ENCODE results near the gene TNK2. TPM values are rescaled to one million over a fixed set of nuclear protein-coding genes. Genes with fewer than 3 reads are reported as not detected.
"Not testable (repeated sequence)": the region's sequence is repeated elsewhere in the genome, so short reads cannot be mapped to it uniquely, and the experiment has no call there.

Gene TNK2
- total RNA-seq: 122 and 123 TPM in 2 replicates

- Mint-ChIP-seq H3K27ac (peak within 1 kb of the TSS; percentile 97), H3K36me3 (ENCODE audit: low read depth) (peaks cover 37% of the 10 kb centered on the region), H3K4me1 (ENCODE audit: low read depth) (peaks cover 42% of the 10 kb centered on the region), H3K9me3 (no peaks in the 10 kb centered on the region), H3K4me3 (ENCODE audit: low read depth) (peak within 1 kb of the TSS; percentile 99), H3K27me3 (ENCODE audit: low read depth) (no peaks in the 10 kb centered on the region)
- DNase-seq (ENCODE audit: low spot score): peak; percentile 52
- intact Hi-C loops (cut with micrococcal nuclease): loop anchor here (1.0 to 5.0 kb wide), 6 partner anchors 7 to 466 kb away; partner anchors contain the start of genes ACAP2 and PPP1R2
These were observed at the start of gene TNK2 for GRCh38 chr3:195907934-195908693. Gene TNK2 (minus strand): TSS chr3:195908551. CDS start chr3:195888588, 19,963 bp downstream.

- Mint-ChIP-seq H3K36me3 (ENCODE audit: low read depth) (peaks cover 51% of the 10 kb centered on the region), H3K9me3 (peaks cover 8% of the 10 kb centered on the region), H3K27ac (peak overlapping the region; percentile 93), H3K27me3 (ENCODE audit: low read depth) (no peaks in the 10 kb centered on the region), H3K4me1 (ENCODE audit: low read depth) (peaks cover 44% of the 10 kb centered on the region), H3K4me3 (ENCODE audit: low read depth) (no peak overlapping the region)
- DNase-seq (ENCODE audit: low spot score): no peak
- intact Hi-C loops (cut with micrococcal nuclease): no loop called here
These were observed 48.2 kb upstream of the TNK2 start for GRCh38 chr3:195956577-195956976.

GRCh38 chr3:195955416-195955841 lies 47.1 kb upstream of the TNK2 start:
- peak overlapping the region; percentile 93 for H3K27ac Mint-ChIP-seq
- H3K9me3 Mint-ChIP-seq; H3K27me3 Mint-ChIP-seq (ENCODE audit: low read depth); intact Hi-C loops (cut with micrococcal nuclease): not testable (repeated sequence)
- H3K4me3 Mint-ChIP-seq (ENCODE audit: low read depth): peak overlapping the region; percentile 77
- H3K36me3 Mint-ChIP-seq (ENCODE audit: low read depth): peaks cover 48% of the 10 kb centered on the region
- peaks cover 42% of the 10 kb centered on the region for H3K4me1 Mint-ChIP-seq (ENCODE audit: low read depth)
- peak; percentile 27 for DNase-seq (ENCODE audit: low spot score)

DNA sequence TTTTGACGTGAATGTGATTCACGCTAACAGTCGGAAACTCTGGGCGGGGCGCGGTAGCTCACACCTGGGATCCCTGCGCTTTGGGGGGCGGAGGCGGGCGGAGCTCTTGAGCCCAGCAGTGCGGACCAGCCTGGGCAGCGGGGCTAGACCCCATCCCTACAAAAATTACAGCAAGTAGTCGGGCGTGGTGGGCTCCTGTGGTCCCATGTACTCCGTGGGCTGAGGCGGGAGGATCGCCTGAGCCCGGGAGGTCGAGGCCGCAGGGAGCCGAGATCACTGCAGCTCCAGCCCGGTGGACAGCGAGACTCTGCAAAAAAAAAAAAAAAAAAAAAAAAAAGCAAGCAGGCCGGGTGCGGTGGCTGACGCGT lies 46.4 kb upstream of the TNK2 start:
- Mint-ChIP-seq H3K27ac (peak overlapping the region; percentile 78), H3K4me3 (ENCODE audit: low read depth) (peak overlapping the region; percentile 72), H3K4me1 (ENCODE audit: low read depth) (peaks cover 44% of the 10 kb centered on the region), H3K36me3 (ENCODE audit: low read depth) (peaks cover 50% of the 10 kb centered on the region)
- not testable (repeated sequence) for H3K9me3 Mint-ChIP-seq; DNase-seq (ENCODE audit: low spot score); H3K27me3 Mint-ChIP-seq (ENCODE audit: low read depth)
- intact Hi-C loops (cut with micrococcal nuclease): loop anchor here (5.0 kb wide), 1 partner anchor 47 kb away; the partner anchor contains the start of gene TNK2

DNA sequence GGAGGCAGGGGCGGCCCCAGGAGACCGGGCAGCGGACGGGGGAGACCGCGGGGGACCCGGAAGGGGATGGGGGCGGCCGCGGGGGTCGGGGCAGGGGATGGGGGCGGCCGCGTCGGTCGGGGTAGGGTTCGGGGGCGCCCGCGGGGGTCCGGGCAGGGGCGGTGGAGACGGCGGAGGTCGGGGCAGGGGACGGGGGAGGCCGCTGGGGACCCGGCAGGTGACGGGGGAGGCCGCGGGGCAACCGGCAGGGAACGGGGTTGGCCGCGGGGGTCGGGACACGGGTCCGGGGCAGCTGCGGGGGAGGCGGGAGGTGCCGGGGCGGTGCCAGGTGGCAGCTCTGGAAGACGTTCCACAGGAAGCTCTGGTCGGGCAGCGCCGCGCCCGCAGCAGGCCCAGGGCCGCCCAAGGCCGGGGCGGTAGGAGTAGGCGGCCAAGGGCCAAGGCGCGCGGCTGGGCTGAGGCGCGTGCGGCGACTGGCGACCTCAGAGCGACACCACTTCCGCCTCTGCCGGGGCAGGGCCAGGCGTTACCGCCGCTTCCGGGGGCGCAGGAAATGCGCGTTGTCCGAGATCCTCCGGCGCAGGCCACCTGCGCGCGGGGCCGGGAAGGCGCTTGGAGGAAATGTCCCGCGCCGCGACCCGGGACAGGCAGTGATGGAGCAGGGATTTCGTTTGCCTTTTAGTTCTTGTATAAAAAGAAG lies 45.9 kb upstream of the TNK2 start:
- peak overlapping the region; percentile 72 for H3K4me3 Mint-ChIP-seq (ENCODE audit: low read depth)
- not testable (repeated sequence) for H3K9me3 Mint-ChIP-seq; H3K27me3 Mint-ChIP-seq (ENCODE audit: low read depth)
- peaks cover 46% of the 10 kb centered on the region for H3K36me3 Mint-ChIP-seq (ENCODE audit: low read depth)
- peak overlapping the region; percentile 78 for H3K27ac Mint-ChIP-seq
- peak; percentile 84 for DNase-seq (ENCODE audit: low spot score)
- intact Hi-C loops (cut with micrococcal nuclease): loop anchor here (5.0 kb wide), 1 partner anchor 47 kb away; the partner anchor contains the start of gene TNK2
- peaks cover 42% of the 10 kb centered on the region for H3K4me1 Mint-ChIP-seq (ENCODE audit: low read depth)

GRCh38 chr3:195952590-195952989 lies 44.2 kb upstream of the TNK2 start:
- H3K27ac Mint-ChIP-seq: peak overlapping the region; percentile 78
- intact Hi-C loops (cut with micrococcal nuclease): loop anchor here (5.0 kb wide), 1 partner anchor 45 kb away; the partner anchor contains the start of gene TNK2
- not testable (repeated sequence) for H3K9me3 Mint-ChIP-seq; DNase-seq (ENCODE audit: low spot score); H3K27me3 Mint-ChIP-seq (ENCODE audit: low read depth)
- peaks cover 36% of the 10 kb centered on the region for H3K4me1 Mint-ChIP-seq (ENCODE audit: low read depth)
- H3K36me3 Mint-ChIP-seq (ENCODE audit: low read depth): peaks cover 37% of the 10 kb centered on the region
- H3K4me3 Mint-ChIP-seq (ENCODE audit: low read depth): peak overlapping the region; percentile 76

DNA sequence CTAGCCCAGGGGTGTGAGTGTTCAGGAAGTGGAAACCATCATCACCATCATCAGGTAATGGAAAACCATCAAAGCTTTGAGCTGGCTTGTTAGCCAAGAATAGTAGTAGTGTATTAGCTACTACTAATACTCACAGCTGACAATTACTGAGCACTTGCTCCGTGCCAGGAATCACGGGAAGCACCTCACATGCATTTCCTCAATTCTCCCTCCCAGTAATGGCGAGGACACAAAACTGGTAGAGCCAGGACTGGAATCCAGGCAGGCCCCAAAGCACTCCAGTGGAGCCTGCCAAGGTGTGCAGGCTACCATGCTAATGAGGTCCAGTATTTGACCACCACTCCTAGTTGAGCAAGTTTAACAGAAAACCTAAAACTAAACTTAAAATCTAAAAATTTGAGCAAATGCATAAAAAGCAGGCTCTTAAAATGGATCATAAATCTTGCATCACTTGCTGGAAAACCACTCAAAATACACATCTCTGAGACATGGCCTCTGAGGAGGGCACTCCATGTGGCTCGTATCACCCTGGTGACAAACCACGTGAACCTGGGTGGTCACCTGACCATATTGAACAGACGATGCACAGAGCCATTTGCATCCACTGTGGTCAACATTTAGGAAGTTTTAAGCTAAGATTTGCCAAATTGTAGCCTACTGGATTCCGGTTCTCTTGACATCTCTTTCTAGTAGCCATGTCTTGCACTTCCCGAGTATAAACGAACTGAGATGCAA lies 43.3 kb upstream of the TNK2 start:
- peaks cover 31% of the 10 kb centered on the region for H3K4me1 Mint-ChIP-seq (ENCODE audit: low read depth)
- H3K27me3 Mint-ChIP-seq (ENCODE audit: low read depth); H3K9me3 Mint-ChIP-seq; DNase-seq (ENCODE audit: low spot score): not testable (repeated sequence)
- H3K4me3 Mint-ChIP-seq (ENCODE audit: low read depth): peak overlapping the region; percentile 76
- H3K36me3 Mint-ChIP-seq (ENCODE audit: low read depth): peaks cover 39% of the 10 kb centered on the region
- intact Hi-C loops (cut with micrococcal nuclease): loop anchor here (5.0 kb wide), 1 partner anchor 44 kb away; the partner anchor contains the start of gene TNK2
- peak overlapping the region; percentile 71 for H3K27ac Mint-ChIP-seq

GRCh38 chr3:195950731-195951130 lies 42.4 kb upstream of the TNK2 start:
- intact Hi-C loops (cut with micrococcal nuclease): loop anchor here (5.0 kb wide), 1 partner anchor 43 kb away; the partner anchor contains the start of gene TNK2
- Mint-ChIP-seq H3K36me3 (ENCODE audit: low read depth) (peaks cover 34% of the 10 kb centered on the region), H3K4me1 (ENCODE audit: low read depth) (peaks cover 22% of the 10 kb centered on the region), H3K27ac (peak overlapping the region; percentile 68), H3K4me3 (ENCODE audit: low read depth) (peak overlapping the region; percentile 10)
- DNase-seq (ENCODE audit: low spot score); H3K27me3 Mint-ChIP-seq (ENCODE audit: low read depth); H3K9me3 Mint-ChIP-seq: not testable (repeated sequence)

- not testable (repeated sequence) for H3K4me3 Mint-ChIP-seq (ENCODE audit: low read depth); H3K27me3 Mint-ChIP-seq (ENCODE audit: low read depth); H3K9me3 Mint-ChIP-seq; DNase-seq (ENCODE audit: low spot score)
- Mint-ChIP-seq H3K27ac (peak overlapping the region; percentile 68), H3K36me3 (ENCODE audit: low read depth) (peaks cover 35% of the 10 kb centered on the region), H3K4me1 (ENCODE audit: low read depth) (peaks cover 19% of the 10 kb centered on the region)
- intact Hi-C loops (cut with micrococcal nuclease): loop anchor here (5.0 kb wide), 1 partner anchor 43 kb away; the partner anchor contains the start of gene TNK2
These were observed 41.8 kb upstream of the TNK2 start for GRCh38 chr3:195950164-195950563.

DNA sequence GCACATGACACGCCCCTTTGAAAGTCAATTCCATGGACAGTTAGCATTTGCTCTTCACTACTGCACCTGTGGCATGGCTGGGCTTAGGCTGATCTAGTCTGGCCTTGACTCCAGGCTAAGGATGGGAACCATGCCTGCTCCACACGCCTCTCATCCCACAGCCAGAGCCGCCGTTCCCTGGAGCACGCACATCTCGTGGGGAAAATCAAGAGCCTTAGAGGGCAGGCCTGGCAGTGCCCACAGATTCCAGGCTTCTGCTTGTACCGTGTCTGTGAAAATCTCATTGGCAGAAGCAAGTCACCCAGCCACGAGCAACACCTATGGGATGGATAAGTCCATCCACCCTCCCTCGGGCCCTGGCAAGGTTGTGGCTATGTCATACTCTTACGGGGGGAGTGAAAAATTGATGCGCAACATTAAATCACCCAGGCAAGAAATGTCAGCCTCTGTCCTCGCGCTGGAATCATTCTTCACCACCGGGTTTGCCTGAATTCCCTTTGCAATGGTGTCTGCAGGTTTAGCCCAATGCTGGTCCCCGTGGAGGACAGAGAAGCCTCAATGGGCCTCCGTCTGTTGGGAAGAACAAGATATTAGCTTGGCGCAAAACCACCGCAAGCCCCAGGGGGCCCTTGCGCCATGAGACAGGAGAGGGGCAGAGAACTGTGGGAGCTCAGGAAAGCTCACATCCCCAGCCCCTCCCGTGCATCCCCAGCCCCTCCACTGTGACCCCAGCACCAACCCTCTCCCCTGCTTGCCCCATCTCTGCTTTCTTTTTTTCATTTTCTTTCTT lies 38.8 kb upstream of the TNK2 start:
- H3K27me3 Mint-ChIP-seq (ENCODE audit: low read depth); intact Hi-C loops (cut with micrococcal nuclease); H3K4me3 Mint-ChIP-seq (ENCODE audit: low read depth); H3K27ac Mint-ChIP-seq; DNase-seq (ENCODE audit: low spot score); H3K9me3 Mint-ChIP-seq: not testable (repeated sequence)
- Mint-ChIP-seq H3K4me1 (ENCODE audit: low read depth) (peaks cover 15% of the 10 kb centered on the region), H3K36me3 (ENCODE audit: low read depth) (peaks cover 57% of the 10 kb centered on the region)

DNA sequence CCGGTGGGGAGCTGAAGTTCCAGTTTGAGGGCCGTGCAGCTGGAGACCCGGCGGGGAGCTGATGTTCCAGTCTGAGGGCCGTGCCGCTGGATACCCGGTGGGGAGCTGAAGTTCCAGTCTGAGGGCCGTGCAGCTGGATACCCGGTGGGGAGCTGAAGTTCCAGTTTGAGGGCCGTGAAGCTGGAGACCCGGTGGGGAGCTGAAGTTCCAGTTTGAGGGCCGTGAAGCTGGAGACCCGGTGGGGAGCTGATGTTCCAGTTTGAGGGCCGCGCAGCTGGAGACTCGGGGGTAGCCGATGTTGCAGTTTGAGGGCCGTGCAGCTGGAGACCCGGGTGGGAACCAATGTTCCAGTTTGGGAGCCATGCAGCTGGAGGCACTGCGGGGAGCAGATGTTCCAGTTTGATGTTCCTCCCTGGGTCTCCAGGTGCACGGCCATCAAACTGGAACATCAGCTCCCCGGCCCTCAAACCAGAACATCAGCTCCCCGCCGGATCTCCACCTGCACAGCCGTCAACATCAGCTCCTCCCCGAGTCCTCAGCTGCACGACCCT lies 33.0 kb upstream of the TNK2 start:
- peaks cover 53% of the 10 kb centered on the region for H3K36me3 Mint-ChIP-seq (ENCODE audit: low read depth)
- DNase-seq (ENCODE audit: low spot score); intact Hi-C loops (cut with micrococcal nuclease); H3K27me3 Mint-ChIP-seq (ENCODE audit: low read depth); H3K4me3 Mint-ChIP-seq (ENCODE audit: low read depth); H3K27ac Mint-ChIP-seq; H3K9me3 Mint-ChIP-seq; H3K4me1 Mint-ChIP-seq (ENCODE audit: low read depth): not testable (repeated sequence)
